Measurements from ENCODE around the gene CDH23. TPM values are rescaled to one million over a fixed set of nuclear protein-coding genes. Genes with fewer than 3 reads are reported as not detected.

Gene CDH23
- total RNA-seq, 2 donors from 2014 or later: 28.5 to 58.7 TPM

DNA sequence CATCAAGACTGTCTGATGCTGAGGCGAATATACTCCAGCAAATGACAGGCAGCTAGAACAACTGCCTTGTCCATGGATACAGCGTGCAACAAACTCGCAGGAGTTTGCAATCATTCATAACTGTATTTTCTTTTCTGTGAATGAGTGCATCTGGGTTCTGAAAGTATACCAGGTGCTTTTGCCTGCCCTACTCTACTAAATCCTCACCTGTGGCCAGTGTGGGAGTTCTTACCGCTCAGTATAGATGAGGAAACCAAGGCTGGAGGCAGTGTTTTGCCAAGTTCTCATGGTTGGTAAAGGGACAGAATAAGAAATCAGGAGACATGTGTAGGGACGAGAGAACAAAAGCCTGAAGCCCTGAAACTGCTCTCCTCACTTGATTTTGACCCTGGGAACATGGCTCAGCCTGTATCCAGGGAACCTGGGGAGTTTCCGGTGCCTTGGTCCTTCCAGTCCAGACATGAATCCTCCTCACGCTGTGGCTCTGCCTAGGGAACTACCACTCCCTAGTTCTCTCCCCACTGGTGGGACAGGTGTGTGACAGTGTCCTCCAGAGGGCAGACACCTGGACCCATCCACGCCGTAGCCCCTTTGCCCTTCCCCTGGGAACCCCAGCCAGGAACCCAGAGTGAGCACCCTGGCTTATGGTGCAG lies 142.0 kb downstream of the CDH23 start:
- Histone ChIP-seq H3K27ac (no peak overlapping the region), H3K36me3 (replicated peaks in 1 of 2; ENCODE audit: insufficient read depth in 1 of 2, low read depth in 2 of 2) (no peaks in the 10 kb centered on the region), H3K4me3 (no peak overlapping the region), H3K27me3 (no peaks in the 10 kb centered on the region), H3K9me3 (no peaks in the 10 kb centered on the region), H3K4me1 (no peaks in the 10 kb centered on the region)
- DNase-seq: no peak
- no peak for TF ChIP-seq POLR2A (IDR thresholded peaks at IDR 0.05)
- TF ChIP-seq CTCF (IDR thresholded peaks at IDR 0.05): no peak
- WGBS, 2 donors: 79 to 84% methylated on average over 9 of the region's 9 CpGs
- intact Hi-C loops (cut with DNase I): no loop called here
- no peak for ATAC-seq

- WGBS, 2 donors: 73 to 77% methylated on average over 3 of the region's 3 CpGs
- TF ChIP-seq CTCF (IDR thresholded peaks at IDR 0.05) (no peak), POLR2A (IDR thresholded peaks at IDR 0.05) (no peak)
Observed at GRCh38 chr10:71539442-71540118, 142.9 kb downstream of the CDH23 start.

GRCh38 chr10:71542478-71542877 lies 145.8 kb downstream of the CDH23 start:
- H3K4me3 ChIP-seq: no peak overlapping the region
- no peak overlapping the region for H3K27ac ChIP-seq
- H3K27me3 ChIP-seq: no peaks in the 10 kb centered on the region
- intact Hi-C loops (cut with DNase I): no loop called here
- H3K4me1 ChIP-seq: no peaks in the 10 kb centered on the region
- DNase-seq: no peak
- H3K36me3 ChIP-seq (replicated peaks in 1 of 2; ENCODE audit: insufficient read depth in 1 of 2, low read depth in 2 of 2): no peaks in the 10 kb centered on the region
- no peaks in the 10 kb centered on the region for H3K9me3 ChIP-seq
- WGBS, 2 donors: 73 to 91% methylated on average over 3 to 7 of the region's 7 CpGs
- ATAC-seq: no peak
- TF ChIP-seq POLR2A (IDR thresholded peaks at IDR 0.05) (no peak), CTCF (IDR thresholded peaks at IDR 0.05) (no peak)

More at GRCh38 chr10:71539442-71540118, 142.9 kb downstream of the CDH23 start:
- no peaks in the 10 kb centered on the region for H3K4me1 ChIP-seq
- no peak for ATAC-seq
- H3K36me3 ChIP-seq (replicated peaks in 1 of 2; ENCODE audit: insufficient read depth in 1 of 2, low read depth in 2 of 2): no peaks in the 10 kb centered on the region
- H3K27me3 ChIP-seq: no peaks in the 10 kb centered on the region
- H3K4me3 ChIP-seq: no peak overlapping the region
- H3K27ac ChIP-seq: no peak overlapping the region
- no peak for DNase-seq
- H3K9me3 ChIP-seq: no peaks in the 10 kb centered on the region
- intact Hi-C loops (cut with DNase I): no loop called here

- Histone ChIP-seq H3K27ac (no peak overlapping the region), H3K9me3 (no peaks in the 10 kb centered on the region), H3K4me1 (no peaks in the 10 kb centered on the region), H3K36me3 (replicated peaks in 1 of 2; ENCODE audit: insufficient read depth in 1 of 2, low read depth in 2 of 2) (no peaks in the 10 kb centered on the region), H3K4me3 (no peak overlapping the region), H3K27me3 (no peaks in the 10 kb centered on the region)
- WGBS, 2 donors: 57 to 73% methylated on average over 3 of the region's 3 CpGs
- TF ChIP-seq POLR2A (IDR thresholded peaks at IDR 0.05): no peak
- no peak for TF ChIP-seq CTCF (IDR thresholded peaks at IDR 0.05)
- DNase-seq: no peak
- intact Hi-C loops (cut with DNase I): no loop called here
- ATAC-seq: no peak
Observed at GRCh38 chr10:71543608-71544170, 147.0 kb downstream of the CDH23 start.
